SK-N-SH (cell line): ENCODE measurements around the gene HK1. TPM values are rescaled to one million over a fixed set of nuclear protein-coding genes. Genes with fewer than 3 reads are reported as not detected.

Source experiments
- CTCF ChIA-PET: fragments of 300-600, 350-600 bp; formaldehyde crosslinking; extraction: SDS; loops from one replicate; lab custom pipeline; 2021; lab: Yijun Ruan, JAX
- POLR2A ChIA-PET: fragments of 350-600 bp; sonication (Branson Sonifier 250); formaldehyde crosslinking; extraction: SDS; loops from one replicate; lab custom pipeline; 2020; ENCODE audit warnings: antibody characterized with exemption, inconsistent platforms; lab: Yijun Ruan, JAX
- DNase-seq: peaks from one replicate; pipeline ENCODE4 v3.0.0; 2012
- H2AFZ ChIP-seq: fragments of 200-600 bp; sonication (generic); 2 replicates; pipeline ENCODE4 v1.8.1; 2016; ENCODE audit warnings: antibody characterized with exemption, mild to moderate bottlenecking, low read depth
- H3F3A ChIP-seq: fragments of 200-600 bp; sonication (generic); replicated peaks from 2 replicates; pipeline ENCODE3; 2016; ENCODE audit warnings: antibody characterized with exemption, mild to moderate bottlenecking; ENCODE audit not compliant: insufficient read depth
- H3K27ac ChIP-seq, 2 experiments: fragments of 200-500 bp in 1 of 2; fragments of 200-600 bp in 1 of 2; sonication (Bioruptor generic) in 1 of 2; sonication (generic), shearing (Covaris generic) in 1 of 2; 2 replicates each; pipeline versions ENCODE4 v1.5.1 to v1.6.1; 2014 to 2016; ENCODE audit warnings: low read depth in 2 of 2, inconsistent platforms in 1 of 2, low read length in 1 of 2, mild to moderate bottlenecking in 1 of 2, mixed read lengths in 1 of 2
- H3K27me3 ChIP-seq: fragments of 200-600 bp; sonication (generic), shearing (Covaris generic); 2 replicates; pipeline ENCODE4 v1.6.1; 2016; ENCODE audit warnings: mixed run types; ENCODE audit not compliant: insufficient read depth
- H3K36me3 ChIP-seq, 2 experiments: fragments of 200-500 bp in 1 of 2; fragments of 200-600 bp in 1 of 2; sonication (Bioruptor generic) in 1 of 2; sonication (generic) in 1 of 2; replicated peaks in 1 of 2; 2 replicates each; pipeline versions ENCODE3 to v1.5.1; 2014 to 2016; ENCODE audit warnings: low read length in 1 of 2, mild to moderate bottlenecking in 1 of 2; ENCODE audit not compliant: insufficient read depth in 2 of 2, control insufficient read depth in 1 of 2
- H3K4me1 ChIP-seq, 2 experiments: fragments of 200-500 bp in 1 of 2; fragments of 200-600 bp in 1 of 2; sonication (Bioruptor generic) in 1 of 2; sonication (generic), shearing (Covaris generic) in 1 of 2; 2 replicates each; pipeline versions ENCODE4 v1.5.1 to v1.6.1; 2014 to 2016; ENCODE audit warnings: low read depth in 1 of 2, low read length in 1 of 2, mixed run types in 1 of 2; ENCODE audit not compliant: insufficient read depth in 2 of 2, control insufficient read depth in 1 of 2
- H3K4me2 ChIP-seq: fragments of 200-600 bp; sonication (generic), shearing (Covaris generic); 2 replicates; pipeline ENCODE4 v1.6.1; 2017; ENCODE audit warnings: mixed run types
- H3K4me3 ChIP-seq, 2 experiments: fragments of 200-500 bp in 1 of 2; fragments of 200-600 bp in 1 of 2; sonication (Bioruptor generic) in 1 of 2; sonication (generic), shearing (Covaris generic) in 1 of 2; 2 replicates each; pipeline versions ENCODE4 v1.5.1 to v1.8.1; 2014 to 2016; ENCODE audit warnings: low read depth in 2 of 2, inconsistent platforms in 1 of 2, low read length in 1 of 2, mild to moderate bottlenecking in 1 of 2, mixed read lengths in 1 of 2, moderate library complexity in 1 of 2
- H3K79me2 ChIP-seq: fragments of 200-600 bp; sonication (generic); 2 replicates; pipeline ENCODE4 v1.8.1; 2017; ENCODE audit warnings: mild to moderate bottlenecking; ENCODE audit not compliant: insufficient read depth
- H3K9ac ChIP-seq: fragments of 200-600 bp; sonication (generic); 2 replicates; pipeline ENCODE4 v1.6.1; 2017; ENCODE audit warnings: mixed run types
- H3K9me2 ChIP-seq: fragments of 200-600 bp; sonication (generic); 2 replicates; pipeline ENCODE4 v1.6.1; 2017; ENCODE audit warnings: mixed run types
- H3K9me3 ChIP-seq: fragments of 200-600 bp; sonication (generic); 2 replicates; pipeline ENCODE4 v1.6.1; 2017; ENCODE audit warnings: mixed run types, mild to moderate bottlenecking, moderate library complexity
- H4K20me1 ChIP-seq: fragments of 200-600 bp; sonication (generic); 2 replicates; pipeline ENCODE4 v1.6.1; 2017; ENCODE audit warnings: mild to moderate bottlenecking, mixed run types; ENCODE audit not compliant: insufficient read depth
- CHD2 ChIP-seq: fragments of 150-350 bp; IDR thresholded peaks from 2 replicates; pipeline ENCODE4 v1.6.1; 2018; ENCODE audit warnings: low read length; ENCODE audit not compliant: partially characterized antibody
- ELF1 ChIP-seq: IDR thresholded peaks from 2 replicates; pipeline ENCODE4 v1.4.0; 2012
- EP300 ChIP-seq, 2 experiments: IDR thresholded peaks; 2 replicates each; pipeline versions ENCODE4 v1.4.0 to v1.6.1; 2012; ENCODE audit warnings: borderline replicate concordance in 1 of 2, low read depth in 1 of 2, low read length in 1 of 2
- EZH2phosphoT487 ChIP-seq: fragments of 200-600 bp; sonication (generic); IDR thresholded peaks from 2 replicates; pipeline ENCODE4 v1.6.1; 2017; ENCODE audit warnings: low read depth, mixed run types, mild to moderate bottlenecking, antibody characterized with exemption, moderate library complexity, borderline replicate concordance
- FOSL2 ChIP-seq: IDR thresholded peaks from 2 replicates; pipeline ENCODE4 v1.4.0; 2012; ENCODE audit warnings: low read depth, mild to moderate bottlenecking, moderate library complexity, borderline replicate concordance
- FOXJ3 ChIP-seq: sonication (generic); formaldehyde crosslinking; IDR thresholded peaks from 2 replicates; pipeline ENCODE4 v1.5.1; 2020; ENCODE audit warnings: mild to moderate bottlenecking, missing genetic modification reagents
- GATA2 ChIP-seq: sonication (generic); formaldehyde crosslinking; IDR thresholded peaks from 2 replicates; pipeline ENCODE4 v1.5.0; 2020; ENCODE audit warnings: mild to moderate bottlenecking, missing genetic modification reagents
- MXI1 ChIP-seq: IDR thresholded peaks from 2 replicates; pipeline ENCODE4 v1.6.1; 2012; ENCODE audit warnings: mild to moderate bottlenecking, low read depth, low read length, improper control_type of control experiment
- NFIC ChIP-seq: IDR thresholded peaks from 2 replicates; pipeline ENCODE4 v1.4.0; 2012; ENCODE audit warnings: borderline replicate concordance
- NRF1 ChIP-seq: IDR thresholded peaks from 2 replicates; pipeline ENCODE4 v1.6.1; 2012; ENCODE audit warnings: low read depth, mild to moderate bottlenecking, low read length
- POLR2AphosphoS5 ChIP-seq: IDR thresholded peaks from 2 replicates; pipeline ENCODE4 v1.6.1; 2012; ENCODE audit warnings: low read depth, low read length
- RXRA ChIP-seq: IDR thresholded peaks from 2 replicates; pipeline ENCODE4 v1.4.0; 2012; ENCODE audit warnings: low read depth, mild to moderate bottlenecking, borderline replicate concordance
- SIN3A ChIP-seq: IDR thresholded peaks from 2 replicates; pipeline ENCODE4 v1.6.1; 2012; ENCODE audit warnings: low read depth, mild to moderate bottlenecking, low read length, moderate library complexity, borderline replicate concordance
- SMC3 ChIP-seq: IDR thresholded peaks from 2 replicates; pipeline ENCODE4 v1.6.1; 2012; ENCODE audit warnings: low read depth, low read length, improper control_type of control experiment
- TCF12 ChIP-seq: IDR thresholded peaks from 2 replicates; pipeline ENCODE4 v1.4.0; 2012
- WGBS: methylation state at CpG from one replicate; pipeline ENCODE4 v1.1.6; 2017; ENCODE audit warnings: low lambda C conversion rate; 5-methylcytosine and 5-hydroxymethylcytosine counted together
- polyA plus RNA-seq, 3 experiments: library from polyadenylated mRNA; depleted of rRNA; stranded (reverse); fragments of >200 nt; gene quantifications; 2 replicates each; pipeline ENCODE4 v1.2.3, GENCODE V29; 2012
- TF ChIP-seq, protein P1 (sequence below): IDR thresholded peaks from 2 replicates; pipeline ENCODE4 v1.4.0; 2012; ENCODE audit warnings: low read depth, borderline replicate concordance
- TF ChIP-seq, protein P2 (sequence below): fragments of 150-350 bp; IDR thresholded peaks from 2 replicates; pipeline ENCODE4 v1.6.1; 2016; ENCODE audit warnings: mild to moderate bottlenecking, low read depth, low read length
- TF ChIP-seq, protein P3 (sequence below): IDR thresholded peaks from 2 replicates; pipeline ENCODE4 v1.4.0; 2012; ENCODE audit warnings: low read depth, borderline replicate concordance
- TF ChIP-seq, protein P4 (sequence below): fragments of 200-600 bp; sonication (generic); IDR thresholded peaks from 2 replicates; pipeline ENCODE4 v1.6.1; 2017; ENCODE audit warnings: antibody characterized with exemption, mild to moderate bottlenecking, moderate library complexity
- TF ChIP-seq, protein P5 (sequence below): IDR thresholded peaks from 2 replicates; pipeline ENCODE4; 2012

The HK1 gene
- polyA plus RNA-seq, 1 of the 3 experiments (the other 2 are of a cell fraction), result 38.7 TPM

DNA sequence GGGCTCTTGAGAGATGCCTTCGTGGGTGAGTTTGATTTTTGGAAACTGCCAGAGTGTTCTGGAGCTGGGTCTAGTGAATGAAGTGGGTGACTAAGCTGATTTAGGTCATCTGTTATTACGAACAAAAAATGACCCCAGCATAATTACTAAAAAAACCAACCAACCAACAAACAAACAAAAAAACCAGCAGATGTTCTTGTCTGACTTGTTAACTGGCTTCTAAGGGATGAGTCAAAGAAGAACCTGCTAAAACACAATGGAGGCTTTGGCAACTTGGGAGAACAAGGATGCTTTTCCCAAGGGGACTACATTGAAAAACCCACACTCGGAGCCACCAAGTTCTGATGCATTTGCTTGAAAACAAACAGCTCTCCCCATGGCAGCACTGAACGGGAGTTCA is 126.9 kb downstream of the HK1 start:
- no peaks in the 10 kb centered on the region for H3K79me2 ChIP-seq
- no peak overlapping the region for H3K27ac ChIP-seq
- H2AFZ ChIP-seq, result no peak overlapping the region
- ChIA-PET POLR2A (interaction anchor here (0.5 kb wide), 1 partner anchor 57 kb away, joined by 4 read pairs; no protein-coding TSS in a partner anchor), CTCF (interaction anchor here (1.0 to 6.7 kb wide), 5 partner anchors 14 to 280 kb away, joined by 3 to 55 read pairs (median 3); no protein-coding TSS in a partner anchor)
- H3K27me3 ChIP-seq, result no peaks in the 10 kb centered on the region
- TF ChIP-seq GATA2 (CRISPR knock-in tag), result no peak
- TF ChIP-seq, protein P1, sequence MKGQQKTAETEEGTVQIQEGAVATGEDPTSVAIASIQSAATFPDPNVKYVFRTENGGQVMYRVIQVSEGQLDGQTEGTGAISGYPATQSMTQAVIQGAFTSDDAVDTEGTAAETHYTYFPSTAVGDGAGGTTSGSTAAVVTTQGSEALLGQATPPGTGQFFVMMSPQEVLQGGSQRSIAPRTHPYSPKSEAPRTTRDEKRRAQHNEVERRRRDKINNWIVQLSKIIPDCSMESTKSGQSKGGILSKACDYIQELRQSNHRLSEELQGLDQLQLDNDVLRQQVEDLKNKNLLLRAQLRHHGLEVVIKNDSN, result no peak
- TF ChIP-seq, protein P2, sequence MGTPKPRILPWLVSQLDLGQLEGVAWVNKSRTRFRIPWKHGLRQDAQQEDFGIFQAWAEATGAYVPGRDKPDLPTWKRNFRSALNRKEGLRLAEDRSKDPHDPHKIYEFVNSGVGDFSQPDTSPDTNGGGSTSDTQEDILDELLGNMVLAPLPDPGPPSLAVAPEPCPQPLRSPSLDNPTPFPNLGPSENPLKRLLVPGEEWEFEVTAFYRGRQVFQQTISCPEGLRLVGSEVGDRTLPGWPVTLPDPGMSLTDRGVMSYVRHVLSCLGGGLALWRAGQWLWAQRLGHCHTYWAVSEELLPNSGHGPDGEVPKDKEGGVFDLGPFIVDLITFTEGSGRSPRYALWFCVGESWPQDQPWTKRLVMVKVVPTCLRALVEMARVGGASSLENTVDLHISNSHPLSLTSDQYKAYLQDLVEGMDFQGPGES, result no peak
- no peak for TF ChIP-seq FOXJ3 (CRISPR knock-in tag)
- TF ChIP-seq NRF1, result no peak
- no peak for TF ChIP-seq MXI1
- TF ChIP-seq NFIC, result no peak
- TF ChIP-seq SMC3, result no peak
- TF ChIP-seq, protein P3, sequence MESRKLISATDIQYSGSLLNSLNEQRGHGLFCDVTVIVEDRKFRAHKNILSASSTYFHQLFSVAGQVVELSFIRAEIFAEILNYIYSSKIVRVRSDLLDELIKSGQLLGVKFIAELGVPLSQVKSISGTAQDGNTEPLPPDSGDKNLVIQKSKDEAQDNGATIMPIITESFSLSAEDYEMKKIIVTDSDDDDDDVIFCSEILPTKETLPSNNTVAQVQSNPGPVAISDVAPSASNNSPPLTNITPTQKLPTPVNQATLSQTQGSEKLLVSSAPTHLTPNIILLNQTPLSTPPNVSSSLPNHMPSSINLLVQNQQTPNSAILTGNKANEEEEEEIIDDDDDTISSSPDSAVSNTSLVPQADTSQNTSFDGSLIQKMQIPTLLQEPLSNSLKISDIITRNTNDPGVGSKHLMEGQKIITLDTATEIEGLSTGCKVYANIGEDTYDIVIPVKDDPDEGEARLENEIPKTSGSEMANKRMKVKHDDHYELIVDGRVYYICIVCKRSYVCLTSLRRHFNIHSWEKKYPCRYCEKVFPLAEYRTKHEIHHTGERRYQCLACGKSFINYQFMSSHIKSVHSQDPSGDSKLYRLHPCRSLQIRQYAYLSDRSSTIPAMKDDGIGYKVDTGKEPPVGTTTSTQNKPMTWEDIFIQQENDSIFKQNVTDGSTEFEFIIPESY, result no peak
- peaks cover 10% of the 10 kb centered on the region for H3F3A ChIP-seq
- H3K36me3 ChIP-seq, result peaks cover 10% of the 10 kb centered on the region in 2 experiments
- 87% methylated on average over 4 of the region's 4 CpGs for WGBS
- peaks cover 0 to 18% of the 10 kb centered on the region in 2 experiments; a peak in 2 of 4 replicates for H3K4me1 ChIP-seq
- H4K20me1 ChIP-seq, result no peaks in the 10 kb centered on the region
- H3K4me3 ChIP-seq, result no peak overlapping the region
- no peak overlapping the region for H3K4me2 ChIP-seq
- H3K9ac ChIP-seq, result no peak overlapping the region
- no peaks in the 10 kb centered on the region for H3K9me3 ChIP-seq
- DNase-seq, result no peak
- H3K9me2 ChIP-seq, result no peaks in the 10 kb centered on the region

DNA sequence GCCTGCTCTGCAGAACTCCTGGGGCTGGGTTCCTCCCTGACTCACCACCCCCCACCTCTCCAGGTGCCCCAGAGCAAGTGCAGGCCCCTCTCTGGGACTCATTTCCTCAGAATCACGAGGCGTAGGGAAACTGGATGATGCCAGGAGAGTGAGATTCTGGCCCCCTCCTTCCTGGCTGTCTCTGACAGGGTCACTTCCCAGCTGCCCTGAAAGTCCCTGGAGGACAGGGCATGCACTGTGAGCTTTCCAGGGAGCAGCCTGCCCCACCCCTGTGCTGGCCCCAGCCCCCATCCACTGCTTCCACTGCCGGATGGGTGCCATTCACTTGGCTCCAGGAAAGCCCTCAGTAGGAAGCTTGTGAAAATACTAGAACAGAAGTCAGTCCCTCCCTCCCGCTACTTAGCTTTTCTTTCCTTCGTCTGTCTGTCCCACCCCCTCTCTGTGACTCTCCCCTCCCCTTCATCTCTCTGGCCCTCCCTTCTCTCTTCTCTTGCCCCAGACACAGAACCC is 128.1 kb downstream of the HK1 start:
- no peak overlapping the region for H3K4me2 ChIP-seq
- no peak for DNase-seq
- no peak overlapping the region for H3K9ac ChIP-seq
- H3K36me3 ChIP-seq, result peaks cover 4 to 10% of the 10 kb centered on the region in 2 experiments
- no peaks in the 10 kb centered on the region for H4K20me1 ChIP-seq
- no peaks in the 10 kb centered on the region for H3K9me2 ChIP-seq
- H2AFZ ChIP-seq, result no peak overlapping the region
- H3K79me2 ChIP-seq, result no peaks in the 10 kb centered on the region
- H3F3A ChIP-seq, result peaks cover 10% of the 10 kb centered on the region
- ChIA-PET CTCF (interaction anchor here (0.8 to 6.7 kb wide), 15 partner anchors 7 to 337 kb away, joined by 3 to 55 read pairs (median 9); partner anchors contain the start of gene TSPAN15), POLR2A (interaction anchor here (0.8 kb wide), 1 partner anchor 105 kb away, joined by 3 read pairs; no protein-coding TSS in a partner anchor)
- no peak overlapping the region for H3K4me3 ChIP-seq
- H3K27ac ChIP-seq, result no peak overlapping the region
- no peaks in the 10 kb centered on the region for H3K9me3 ChIP-seq
- WGBS, result 76% methylated on average over 3 of the region's 5 CpGs
- peaks cover 0 to 18% of the 10 kb centered on the region in 2 experiments; a peak in 2 of 4 replicates for H3K4me1 ChIP-seq
- H3K27me3 ChIP-seq, result no peaks in the 10 kb centered on the region
- no peak for TF ChIP-seq MXI1
- TF ChIP-seq, protein P4, sequence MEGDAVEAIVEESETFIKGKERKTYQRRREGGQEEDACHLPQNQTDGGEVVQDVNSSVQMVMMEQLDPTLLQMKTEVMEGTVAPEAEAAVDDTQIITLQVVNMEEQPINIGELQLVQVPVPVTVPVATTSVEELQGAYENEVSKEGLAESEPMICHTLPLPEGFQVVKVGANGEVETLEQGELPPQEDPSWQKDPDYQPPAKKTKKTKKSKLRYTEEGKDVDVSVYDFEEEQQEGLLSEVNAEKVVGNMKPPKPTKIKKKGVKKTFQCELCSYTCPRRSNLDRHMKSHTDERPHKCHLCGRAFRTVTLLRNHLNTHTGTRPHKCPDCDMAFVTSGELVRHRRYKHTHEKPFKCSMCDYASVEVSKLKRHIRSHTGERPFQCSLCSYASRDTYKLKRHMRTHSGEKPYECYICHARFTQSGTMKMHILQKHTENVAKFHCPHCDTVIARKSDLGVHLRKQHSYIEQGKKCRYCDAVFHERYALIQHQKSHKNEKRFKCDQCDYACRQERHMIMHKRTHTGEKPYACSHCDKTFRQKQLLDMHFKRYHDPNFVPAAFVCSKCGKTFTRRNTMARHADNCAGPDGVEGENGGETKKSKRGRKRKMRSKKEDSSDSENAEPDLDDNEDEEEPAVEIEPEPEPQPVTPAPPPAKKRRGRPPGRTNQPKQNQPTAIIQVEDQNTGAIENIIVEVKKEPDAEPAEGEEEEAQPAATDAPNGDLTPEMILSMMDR, result no peak
- TF ChIP-seq EP300 (IDR thresholded peaks at IDR 0.05; ENCODE audit: borderline replicate concordance in 1 of 2, low read depth in 1 of 2, low read length in 1 of 2), result no peak
- TF ChIP-seq SIN3A, result no peak
- TF ChIP-seq EZH2phosphoT487, result no peak
- TF ChIP-seq POLR2AphosphoS5, result no peak
- no peak for TF ChIP-seq CHD2
- TF ChIP-seq, protein P5, sequence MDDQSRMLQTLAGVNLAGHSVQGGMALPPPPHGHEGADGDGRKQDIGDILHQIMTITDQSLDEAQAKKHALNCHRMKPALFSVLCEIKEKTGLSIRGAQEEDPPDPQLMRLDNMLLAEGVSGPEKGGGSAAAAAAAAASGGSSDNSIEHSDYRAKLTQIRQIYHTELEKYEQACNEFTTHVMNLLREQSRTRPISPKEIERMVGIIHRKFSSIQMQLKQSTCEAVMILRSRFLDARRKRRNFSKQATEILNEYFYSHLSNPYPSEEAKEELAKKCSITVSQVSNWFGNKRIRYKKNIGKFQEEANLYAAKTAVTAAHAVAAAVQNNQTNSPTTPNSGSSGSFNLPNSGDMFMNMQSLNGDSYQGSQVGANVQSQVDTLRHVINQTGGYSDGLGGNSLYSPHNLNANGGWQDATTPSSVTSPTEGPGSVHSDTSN, result no peak
- TF ChIP-seq FOSL2, result no peak
- no peak for TF ChIP-seq TCF12
- TF ChIP-seq NRF1, result no peak
- TF ChIP-seq SMC3, result no peak
- no peak for TF ChIP-seq ELF1
- TF ChIP-seq RXRA, result no peak
